Thymus (tissue), 11 donors: ENCODE measurements around the gene ANKRD12. TPM values are rescaled to one million over a fixed set of nuclear protein-coding genes. Genes with fewer than 3 reads are reported as not detected.

Experiments
- DNase-seq, 9 donors: peaks; one replicate each; pipeline ENCODE4 v3.0.0-alpha.2; 2013; ENCODE audit warnings: low spot score in 9 of 9, low read depth in 6 of 9, missing footprints in 1 of 9
- H3K27ac ChIP-seq, 2 donors: one replicate each; pipeline ENCODE4 v1.5.1; 2013; ENCODE audit warnings: control low read depth in 1 of 2, low read depth in 1 of 2, low read length in 1 of 2, mild to moderate bottlenecking in 1 of 2, moderate library complexity in 1 of 2
- H3K27me3 ChIP-seq, 2 donors: one replicate each; pipeline ENCODE4 v1.5.1; 2013; ENCODE audit warnings: low read length in 1 of 2; ENCODE audit not compliant: control insufficient read depth in 2 of 2, insufficient read depth in 1 of 2
- H3K36me3 ChIP-seq, 2 donors: one replicate each; pipeline ENCODE4 v1.5.1; 2013; ENCODE audit warnings: low read length in 1 of 2, mild to moderate bottlenecking in 1 of 2, moderate library complexity in 1 of 2; ENCODE audit not compliant: control insufficient read depth in 2 of 2, insufficient read depth in 2 of 2
- H3K4me1 ChIP-seq, 2 donors: one replicate each; pipeline ENCODE4 v1.5.1; 2013; ENCODE audit warnings: low read length in 2 of 2; ENCODE audit not compliant: control insufficient read depth in 2 of 2, insufficient read depth in 2 of 2
- H3K4me3 ChIP-seq, 2 donors: one replicate each; pipeline ENCODE4 v1.5.1; 2013; ENCODE audit warnings: low read length in 2 of 2, control low read depth in 1 of 2, mild to moderate bottlenecking in 1 of 2
- H3K9me3 ChIP-seq, 2 donors: one replicate each; pipeline ENCODE4 v1.5.1; 2013; ENCODE audit warnings: low read length in 1 of 2, mild to moderate bottlenecking in 1 of 2; ENCODE audit not compliant: control insufficient read depth in 2 of 2, insufficient read depth in 1 of 2
- WGBS: extraction: QIAGEN DNeasy Blood & Tissue Kit; methylation state at CpG from one replicate; pipeline ENCODE4 v1.1.7; 2013; 5-methylcytosine and 5-hydroxymethylcytosine counted together
- polyA plus RNA-seq: library from polyadenylated mRNA; stranded (reverse); fragments of 200-250 nt; gene quantifications from one replicate; pipeline ENCODE4 v1.2.3, GENCODE V29; 2013
- total RNA-seq: library from RNA; stranded (reverse); fragments of 120-200 nt; gene quantifications from one replicate; pipeline ENCODE4 v1.2.4, GENCODE V29; 2013
- donor health status: healthy.

ANKRD12 gene
- total and polyA plus RNA-seq, 2 donors = 13.0 to 57.9 TPM

GRCh38 chr18:9321736-9322135, 185.2 kb downstream of the ANKRD12 start:
- H3K27me3 ChIP-seq = no peaks in the 10 kb centered on the region
- H3K36me3 ChIP-seq = no peaks in the 10 kb centered on the region
- no peaks in the 10 kb centered on the region for H3K9me3 ChIP-seq
- no peak overlapping the region for H3K4me3 ChIP-seq
- no peak overlapping the region for H3K27ac ChIP-seq
- 95% methylated on average over 4 of the region's 4 CpGs for WGBS
- H3K4me1 ChIP-seq = no peaks in the 10 kb centered on the region
- no peak for DNase-seq

GRCh38 chr18:9322744-9323143, 186.2 kb downstream of the ANKRD12 start:
- Histone ChIP-seq H3K36me3 (no peaks in the 10 kb centered on the region), H3K27ac (no peak overlapping the region), H3K27me3 (no peaks in the 10 kb centered on the region), H3K4me1 (no peaks in the 10 kb centered on the region), H3K9me3 (no peaks in the 10 kb centered on the region), H3K4me3 (no peak overlapping the region)
- no peak for DNase-seq
- 93% methylated on average over 2 of the region's 2 CpGs for WGBS

- Histone ChIP-seq H3K27me3 (no peaks in the 10 kb centered on the region), H3K4me1 (no peaks in the 10 kb centered on the region), H3K36me3 (no peaks in the 10 kb centered on the region), H3K9me3 (peaks cover 0 to 3% of the 10 kb centered on the region in 2 donors), H3K27ac (no peak overlapping the region), H3K4me3 (no peak overlapping the region)
- 79% methylated on average over 3 of the region's 3 CpGs for WGBS
- no peak for DNase-seq
Measured at GRCh38 chr18:9323750-9324445, 187.3 kb downstream of the ANKRD12 start.

GRCh38 chr18:9325716-9326115, 189.1 kb downstream of the ANKRD12 start:
- 77% methylated on average over 2 of the region's 2 CpGs for WGBS
- H3K4me3 ChIP-seq = no peak overlapping the region
- H3K9me3 ChIP-seq = peaks cover 0 to 3% of the 10 kb centered on the region in 2 donors
- H3K27ac ChIP-seq = no peak overlapping the region
- no peaks in the 10 kb centered on the region for H3K27me3 ChIP-seq
- no peaks in the 10 kb centered on the region for H3K36me3 ChIP-seq
- H3K4me1 ChIP-seq = no peaks in the 10 kb centered on the region
- DNase-seq = no peak

- DNase-seq = no peak
- peaks cover 0 to 14% of the 10 kb centered on the region in 2 donors for H3K9me3 ChIP-seq
- no peak overlapping the region for H3K27ac ChIP-seq
- H3K4me3 ChIP-seq = no peak overlapping the region
- H3K27me3 ChIP-seq = peaks cover 3 to 6% of the 10 kb centered on the region in 2 donors
- no peaks in the 10 kb centered on the region for H3K4me1 ChIP-seq
- no peaks in the 10 kb centered on the region for H3K36me3 ChIP-seq
- 71% methylated on average over 2 of the region's 2 CpGs for WGBS
Measured at GRCh38 chr18:9328776-9329175, 192.2 kb downstream of the ANKRD12 start.

- no peak overlapping the region for H3K27ac ChIP-seq
- H3K27me3 ChIP-seq = peaks cover 3 to 8% of the 10 kb centered on the region in 2 donors
- H3K4me3 ChIP-seq = no peak overlapping the region
- H3K9me3 ChIP-seq = peaks cover 0 to 17% of the 10 kb centered on the region in 2 donors
- no peak for DNase-seq
- 99% methylated on average over 1 of the region's 1 CpG for WGBS
- H3K4me1 ChIP-seq = no peaks in the 10 kb centered on the region
- no peaks in the 10 kb centered on the region for H3K36me3 ChIP-seq
Measured at GRCh38 chr18:9329471-9329870, 192.9 kb downstream of the ANKRD12 start.

- Histone ChIP-seq H3K4me3 (no peak overlapping the region), H3K9me3 (peaks cover 0 to 17% of the 10 kb centered on the region in 2 donors), H3K4me1 (peaks cover 0 to 4% of the 10 kb centered on the region in 2 donors), H3K36me3 (no peaks in the 10 kb centered on the region), H3K27ac (no peak overlapping the region), H3K27me3 (peaks cover 3 to 8% of the 10 kb centered on the region in 2 donors)
- DNase-seq = no peak
- 96% methylated on average over 3 of the region's 3 CpGs for WGBS
Measured at GRCh38 chr18:9330419-9330818, 193.8 kb downstream of the ANKRD12 start.

GRCh38 chr18:9333441-9334328, 197.1 kb downstream of the ANKRD12 start:
- Histone ChIP-seq H3K9me3 (peaks cover 0 to 14% of the 10 kb centered on the region in 2 donors), H3K36me3 (no peaks in the 10 kb centered on the region), H3K27ac (peak overlapping the region in 1 of 2 donors; percentile 81), H3K4me3 (peak overlapping the region; percentile 63 to 78), H3K4me1 (peaks cover 0 to 5% of the 10 kb centered on the region in 2 donors), H3K27me3 (peaks cover 3 to 8% of the 10 kb centered on the region in 2 donors)
- peak in 3 of 9 donors; percentile 11 to 43 (median 39) for DNase-seq
- WGBS = 36% methylated on average over 52 of the region's 52 CpGs
